HG03378 (cell line): ENCODE results near the gene ZMIZ1.

Source experiments
- ATAC-seq: cut with Tn5 transposase; IDR thresholded peaks from one replicate; pipeline ENCODE4 v1.9.1; 2021; ENCODE audit warnings: mild to moderate bottlenecking, moderate library complexity; ENCODE audit not compliant: unreplicated experiment

The ZMIZ1 gene

GRCh38 chr10:79049931-79050895 lies 18.6 kb upstream of the ZMIZ1 start:
- ATAC-seq, result no peak

GRCh38 chr10:79050896-79051555 lies 17.7 kb upstream of the ZMIZ1 start:
- no peak for ATAC-seq

GRCh38 chr10:79051766-79052165 lies 17.0 kb upstream of the ZMIZ1 start:
- ATAC-seq, result no peak

- peak; percentile 51 for ATAC-seq
Measured at GRCh38 chr10:79052291-79053080, 16.3 kb upstream of the ZMIZ1 start.

GRCh38 chr10:79053081-79053434 lies 15.7 kb upstream of the ZMIZ1 start:
- no peak for ATAC-seq

GRCh38 chr10:79053481-79054202 lies 15.1 kb upstream of the ZMIZ1 start:
- no peak for ATAC-seq

- ATAC-seq, result no peak
Measured at GRCh38 chr10:79054203-79055099, 14.3 kb upstream of the ZMIZ1 start.

GRCh38 chr10:79055100-79055782 lies 13.5 kb upstream of the ZMIZ1 start:
- no peak for ATAC-seq

- no peak for ATAC-seq
Measured at GRCh38 chr10:79055892-79056291, 12.9 kb upstream of the ZMIZ1 start.

GRCh38 chr10:79056361-79056735 lies 12.4 kb upstream of the ZMIZ1 start:
- ATAC-seq, result no peak

GRCh38 chr10:79056736-79057391 lies 11.9 kb upstream of the ZMIZ1 start:
- ATAC-seq, result no peak

GRCh38 chr10:79057481-79058275 lies 11.1 kb upstream of the ZMIZ1 start:
- no peak for ATAC-seq

GRCh38 chr10:79058899-79059841 lies 9.6 kb upstream of the ZMIZ1 start:
- ATAC-seq, result no peak

- no peak for ATAC-seq
Measured at GRCh38 chr10:79059859-79060379, 8.8 kb upstream of the ZMIZ1 start.

GRCh38 chr10:79060641-79061255 lies 8.0 kb upstream of the ZMIZ1 start:
- ATAC-seq, result no peak
